CD14-positive monocyte (primary cell): ENCODE measurements around the gene TXLNB. TPM values are rescaled to one million over a fixed set of nuclear protein-coding genes. Genes with fewer than 3 reads are reported as not detected.

ENCODE experiments used
- DNase-seq, 3 donors: peaks; one replicate each; pipeline ENCODE4 v3.0.0-alpha.2; 2011 to 2022
- H2AFZ ChIP-seq: 2 replicates; pipeline ENCODE4 v1.6.0; 2012; ENCODE audit warnings: mild to moderate bottlenecking, low read depth, low read length, inconsistent platforms; ENCODE audit not compliant: insufficient read depth, poor library complexity, severe bottlenecking
- H3K27ac ChIP-seq, 2 donors: 1 replicate in 1 of 2; 2 replicates in 1 of 2; pipeline ENCODE4 v1.5.1; 2012 to 2013; ENCODE audit warnings: low read length in 2 of 2, control low read depth in 1 of 2, inconsistent platforms in 1 of 2, low read depth in 1 of 2, mild to moderate bottlenecking in 1 of 2
- H3K27me3 ChIP-seq, 2 donors: one replicate each; pipeline versions ENCODE4 v1.6.0 to v1.6.1; 2011 to 2013; ENCODE audit warnings: low read length in 2 of 2; ENCODE audit not compliant: control insufficient read depth in 2 of 2, insufficient read depth in 2 of 2
- H3K36me3 ChIP-seq, 2 donors: replicated peaks in 1 of 2; 1 replicate in 1 of 2; 2 replicates in 1 of 2; pipeline versions ENCODE4 v1.5.1 to v1.6.1; 2012 to 2013; ENCODE audit warnings: low read length in 2 of 2, control low read depth in 1 of 2, inconsistent platforms in 1 of 2, mild to moderate bottlenecking in 1 of 2; ENCODE audit not compliant: insufficient read depth in 2 of 2, control insufficient read depth in 1 of 2
- H3K4me1 ChIP-seq, 2 donors: 1 replicate in 1 of 2; 2 replicates in 1 of 2; pipeline versions ENCODE4 v1.5.1 to v1.6.1; 2012 to 2013; ENCODE audit warnings: low read length in 2 of 2, control low read depth in 1 of 2, inconsistent platforms in 1 of 2, mild to moderate bottlenecking in 1 of 2, moderate library complexity in 1 of 2; ENCODE audit not compliant: insufficient read depth in 2 of 2, control insufficient read depth in 1 of 2
- H3K4me2 ChIP-seq: replicated peaks from 2 replicates; pipeline ENCODE3; 2012; ENCODE audit warnings: low read length, moderate library complexity, mild to moderate bottlenecking; ENCODE audit not compliant: poor library complexity, severe bottlenecking; ENCODE audit errors: extremely low read depth
- H3K4me3 ChIP-seq, 3 experiments: fragments of 200-600 bp in 1 of 3; sonication (generic) in 1 of 3; replicated peaks in 1 of 3; 1 replicate in 2 of 3; 2 replicates in 1 of 3; pipeline ENCODE4 v1.5.1; 2011 to 2013; ENCODE audit warnings: low read length in 3 of 3, mild to moderate bottlenecking in 3 of 3, control low read depth in 2 of 3, low read depth in 2 of 3, inconsistent platforms in 1 of 3, moderate library complexity in 1 of 3
- H3K79me2 ChIP-seq: 2 replicates; pipeline ENCODE4 v1.6.0; 2012; ENCODE audit warnings: mild to moderate bottlenecking, control low read depth, inconsistent platforms, low read length, moderate library complexity; ENCODE audit not compliant: insufficient read depth
- H3K9ac ChIP-seq: 2 replicates; pipeline ENCODE4 v1.6.0; 2017; ENCODE audit warnings: low read length, mild to moderate bottlenecking; ENCODE audit not compliant: insufficient read depth, poor library complexity, severe bottlenecking
- H3K9me3 ChIP-seq, 2 donors: replicated peaks in 1 of 2; 1 replicate in 1 of 2; 2 replicates in 1 of 2; pipeline versions ENCODE4 v1.5.1 to v1.6.1; 2012 to 2013; ENCODE audit warnings: low read length in 2 of 2, control low read depth in 1 of 2; ENCODE audit not compliant: control insufficient read depth in 1 of 2, insufficient read depth in 1 of 2
- H4K20me1 ChIP-seq: 2 replicates; pipeline ENCODE4 v1.6.0; 2012; ENCODE audit warnings: mild to moderate bottlenecking, low read length, control low read depth, moderate library complexity; ENCODE audit not compliant: insufficient read depth
- H3K27ac Mint-ChIP-seq, 7 donors: one replicate each; pipeline ENCODE4 v1.8.0; 2020; ENCODE audit warnings: mild to moderate bottlenecking in 7 of 7, mixed read lengths in 7 of 7, moderate library complexity in 6 of 7, inconsistent platforms in 2 of 7
- H3K27me3 Mint-ChIP-seq, 3 donors: one replicate each; pipeline ENCODE4 v1.8.0; 2021 to 2022; ENCODE audit warnings: low read depth in 3 of 3, mild to moderate bottlenecking in 3 of 3, mixed read lengths in 3 of 3, moderate library complexity in 3 of 3, inconsistent platforms in 1 of 3
- H3K36me3 Mint-ChIP-seq, 2 donors: one replicate each; pipeline ENCODE4 v1.8.0; 2020; ENCODE audit warnings: mixed read lengths in 2 of 2, inconsistent platforms in 1 of 2, mild to moderate bottlenecking in 1 of 2
- H3K4me1 Mint-ChIP-seq: one replicate; pipeline ENCODE4 v1.8.0; 2020; ENCODE audit warnings: mild to moderate bottlenecking, mixed read lengths
- H3K4me3 Mint-ChIP-seq, 2 donors: one replicate each; pipeline ENCODE4 v1.8.0; 2020; ENCODE audit warnings: mild to moderate bottlenecking in 2 of 2, mixed read lengths in 2 of 2, moderate library complexity in 1 of 2
- H3K9me3 Mint-ChIP-seq, 7 donors: one replicate each; pipeline ENCODE4 v1.8.0; 2020 to 2022; ENCODE audit warnings: mixed read lengths in 7 of 7, mild to moderate bottlenecking in 6 of 7, moderate library complexity in 6 of 7, inconsistent platforms in 2 of 7
- CTCF ChIP-seq: fragments of 200-600 bp; IDR thresholded peaks from one replicate; pipeline ENCODE4 v1.8.0; 2022; ENCODE audit warnings: antibody characterized with exemption, mild to moderate bottlenecking
- WGBS: methylation state at CpG from one replicate; pipeline ENCODE4 v1.1.5; 2013; ENCODE audit warnings: missing lambda C conversion rate; ENCODE audit not compliant: insufficient coverage; 5-methylcytosine and 5-hydroxymethylcytosine counted together
- intact Hi-C, 2 donors: fragments of 100-400 bp; cut with micrococcal nuclease; formaldehyde crosslinking; loops; one replicate each; pipeline versions ENCODE4 v1.15.0 to v1.15.1; 2023
- polyA plus RNA-seq, 3 donors: library from polyadenylated mRNA; depleted of rRNA in 1 of 3; unstranded in 2 of 3; stranded (reverse) in 1 of 3; fragments of 300-500 nt in 2 of 3; fragments of >200 nt in 1 of 3; fragmentation: Illumina TruSeq in 2 of 3; gene quantifications; 1 replicate in 2 of 3; 2 replicates in 1 of 3; pipeline ENCODE4 v1.2.3, GENCODE V29; 2012 to 2021

Gene TXLNB
- polyA plus RNA-seq, 3 donors: 0.04 to 0.25 (median 0.14) TPM

GRCh38 chr6:139248911-139249310 is 42.9 kb downstream of the TXLNB start:
- WGBS: 92% methylated on average over 3 of the region's 3 CpGs
- Mint-ChIP-seq H3K4me3 (no peak overlapping the region), H3K36me3 (peaks cover 0 to 2% of the 10 kb centered on the region in 2 donors), H3K4me1 (peaks cover 11% of the 10 kb centered on the region), H3K27ac (no peak overlapping the region), H3K9me3 (no peaks in the 10 kb centered on the region), H3K27me3 (peaks cover 0 to 1% (median 0%) of the 10 kb centered on the region in 3 donors)
- Histone ChIP-seq H3K79me2 (no peaks in the 10 kb centered on the region), H3K9ac (no peak overlapping the region), H3K4me3 (no peak overlapping the region), H3K4me2 (no peak overlapping the region), H3K27me3 (no peaks in the 10 kb centered on the region), H2AFZ (no peak overlapping the region), H3K27ac (no peak overlapping the region), H4K20me1 (no peaks in the 10 kb centered on the region), H3K36me3 (no peaks in the 10 kb centered on the region), H3K9me3 (no peaks in the 10 kb centered on the region), H3K4me1 (no peaks in the 10 kb centered on the region)
- DNase-seq: no peak
- TF ChIP-seq CTCF: no peak
- intact Hi-C loops: no loop called here

- H3K4me1 ChIP-seq: no peaks in the 10 kb centered on the region
- no peaks in the 10 kb centered on the region for H3K36me3 ChIP-seq
- WGBS: no CpG with 5 or more reads among the region's 2 CpGs
- Mint-ChIP-seq H3K36me3 (peaks cover 0 to 2% of the 10 kb centered on the region in 2 donors), H3K27ac (no peak overlapping the region), H3K4me1 (peaks cover 11% of the 10 kb centered on the region), H3K27me3 (peaks cover 0 to 4% (median 1%) of the 10 kb centered on the region in 3 donors), H3K4me3 (no peak overlapping the region), H3K9me3 (no peaks in the 10 kb centered on the region)
- no peaks in the 10 kb centered on the region for H3K27me3 ChIP-seq
- no peak overlapping the region for H3K4me3 ChIP-seq
- H3K79me2 ChIP-seq: no peaks in the 10 kb centered on the region
- H3K4me2 ChIP-seq: no peak overlapping the region
- no peak overlapping the region for H3K9ac ChIP-seq
- no peaks in the 10 kb centered on the region for H3K9me3 ChIP-seq
- H3K27ac ChIP-seq: no peak overlapping the region
- H4K20me1 ChIP-seq: no peaks in the 10 kb centered on the region
- TF ChIP-seq CTCF: no peak
- DNase-seq: no peak
- no peak overlapping the region for H2AFZ ChIP-seq
- intact Hi-C loops: no loop called here
Observed at GRCh38 chr6:139247618-139248017, 44.2 kb downstream of the TXLNB start.
